Lung (tissue), 12 donors: Measurements from ENCODE around the gene UBN1. TPM values are rescaled to one million over a fixed set of nuclear protein-coding genes. Genes with fewer than 3 reads are reported as not detected.

Experiments used
- ATAC-seq: fragments of 200-7000 bp; cut with Tn5 transposase; one replicate; pipeline ENCODE4 v1.9.1; 2020; ENCODE audit warnings: moderate number of reproducible peaks; ENCODE audit not compliant: insufficient read depth, low FRiP score
- DNase-seq, 3 donors: peaks; one replicate each; pipeline ENCODE4 v3.0.0-alpha.2; 2013 to 2017
- H3K27ac ChIP-seq, 2 donors: one replicate each; pipeline ENCODE4 v1.5.1; 2013; ENCODE audit warnings: mild to moderate bottlenecking in 2 of 2, moderate library complexity in 2 of 2, control low read depth in 1 of 2, inconsistent platforms in 1 of 2, low read depth in 1 of 2, low read length in 1 of 2
- H3K27me3 ChIP-seq, 3 donors: one replicate each; pipeline ENCODE4 v1.5.1; 2013; ENCODE audit warnings: low read length in 2 of 3; ENCODE audit not compliant: control insufficient read depth in 3 of 3, insufficient read depth in 3 of 3
- H3K36me3 ChIP-seq, 4 donors: one replicate each; pipeline ENCODE4 v1.5.1; 2013; ENCODE audit warnings: low read length in 4 of 4, mild to moderate bottlenecking in 1 of 4, moderate library complexity in 1 of 4; ENCODE audit not compliant: control insufficient read depth in 4 of 4, insufficient read depth in 4 of 4
- H3K4me1 ChIP-seq, 5 donors: one replicate each; pipeline ENCODE4 v1.5.1; 2013; ENCODE audit warnings: low read length in 5 of 5, mild to moderate bottlenecking in 2 of 5, moderate library complexity in 1 of 5; ENCODE audit not compliant: control insufficient read depth in 5 of 5, insufficient read depth in 5 of 5
- H3K4me3 ChIP-seq: one replicate; pipeline ENCODE4 v1.5.1; 2013; ENCODE audit warnings: mild to moderate bottlenecking, control low read depth, moderate library complexity
- H3K9ac ChIP-seq, 2 donors: one replicate each; pipeline ENCODE4 v1.5.1; 2013; ENCODE audit warnings: low read length in 2 of 2, control low read depth in 1 of 2; ENCODE audit not compliant: insufficient read depth in 1 of 2
- H3K9me3 ChIP-seq, 4 donors: one replicate each; pipeline ENCODE4 v1.5.1; 2013; ENCODE audit warnings: low read length in 3 of 4, mild to moderate bottlenecking in 1 of 4, moderate library complexity in 1 of 4; ENCODE audit not compliant: control insufficient read depth in 4 of 4, insufficient read depth in 3 of 4
- CTCF ChIP-seq: IDR thresholded peaks from 2 replicates; pipeline ENCODE4 v1.5.1; 2012; ENCODE audit warnings: mild to moderate bottlenecking; ENCODE audit errors: control extremely low read depth, extremely low read depth
- WGBS, 2 donors: extraction: QIAGEN DNeasy Blood & Tissue Kit; methylation state at CpG; one replicate each; pipeline ENCODE4 v1.1.7; 2013; 5-methylcytosine and 5-hydroxymethylcytosine counted together
- polyA plus RNA-seq, 2 donors: library from polyadenylated mRNA; stranded (reverse); fragments of 200-250 nt; gene quantifications; one replicate each; pipeline ENCODE4 v1.2.1, GENCODE V29; 2013
- total RNA-seq, 2 donors: library from RNA; depleted of rRNA in 1 of 2; stranded (reverse); fragments of >200 nt in 1 of 2; gene quantifications; one replicate each; pipeline ENCODE4 v1.2.1, GENCODE V29; 2014 to 2021
- donor health status: control.
- donor health status: control.
- donor health status: Bipolar disorder and iron deficiency.
- donor health status: healthy.
- donor health status: DM: yes; HTN: yes; CAD: no.

The UBN1 gene
- total and polyA plus RNA-seq, 4 donors = 13.3 to 37.8 (median 19.9) TPM

- TF ChIP-seq CTCF = no peak
- ATAC-seq (no peak), DNase-seq (no peak)
- no peaks in the 10 kb centered on the region for H3K27me3 ChIP-seq
- H3K9me3 ChIP-seq = no peaks in the 10 kb centered on the region
- no peak overlapping the region for H3K9ac ChIP-seq
- peaks cover 0 to 6% (median 0%) of the 10 kb centered on the region in 5 donors for H3K4me1 ChIP-seq
- H3K4me3 ChIP-seq = no peak overlapping the region
- no peak overlapping the region for H3K27ac ChIP-seq
- 40 to 56% methylated on average over 5 of the region's 5 CpGs for WGBS, 2 donors
- H3K36me3 ChIP-seq = peaks cover 27 to 42% (median 33%) of the 10 kb centered on the region in 4 donors
These were observed 15.4 kb downstream of the UBN1 start for GRCh38 chr16:4862639-4863038.

GRCh38 chr16:4864728-4865127 lies 17.4 kb downstream of the UBN1 start:
- WGBS, 2 donors = 84 to 86% methylated on average over 3 of the region's 3 CpGs
- Histone ChIP-seq H3K36me3 (peaks cover 16 to 30% (median 22%) of the 10 kb centered on the region in 4 donors), H3K27ac (no peak overlapping the region), H3K9ac (no peak overlapping the region), H3K27me3 (no peaks in the 10 kb centered on the region), H3K4me3 (no peak overlapping the region), H3K9me3 (no peaks in the 10 kb centered on the region), H3K4me1 (peaks cover 0 to 18% (median 2%) of the 10 kb centered on the region in 5 donors)
- TF ChIP-seq CTCF = no peak
- no peak for DNase-seq
- no peak for ATAC-seq

GRCh38 chr16:4865231-4865860 lies 18.1 kb downstream of the UBN1 start:
- no peak overlapping the region for H3K27ac ChIP-seq

More at GRCh38 chr16:4865231-4865860, 18.1 kb downstream of the UBN1 start:
- TF ChIP-seq CTCF = no peak
- Histone ChIP-seq H3K9me3 (no peaks in the 10 kb centered on the region), H3K4me3 (no peak overlapping the region), H3K36me3 (peaks cover 14 to 29% (median 19%) of the 10 kb centered on the region in 4 donors), H3K9ac (no peak overlapping the region), H3K4me1 (peaks cover 0 to 22% (median 2%) of the 10 kb centered on the region in 5 donors), H3K27me3 (no peaks in the 10 kb centered on the region)
- WGBS, 2 donors = 88 to 89% methylated on average over 13 of the region's 13 CpGs
- DNase-seq (no peak), ATAC-seq (no peak)
